GM21360 (cell line): ENCODE measurements around the gene CA7.
"Not testable (repeated sequence)": the region's sequence is repeated elsewhere in the genome, so short reads cannot be mapped to it uniquely, and the experiment has no call there.

Experiments used
- ATAC-seq: cut with Tn5 transposase; IDR thresholded peaks from one replicate; pipeline ENCODE4 v1.9.1; 2021; ENCODE audit warnings: mild to moderate bottlenecking, moderate library complexity; ENCODE audit not compliant: unreplicated experiment

The CA7 gene

DNA sequence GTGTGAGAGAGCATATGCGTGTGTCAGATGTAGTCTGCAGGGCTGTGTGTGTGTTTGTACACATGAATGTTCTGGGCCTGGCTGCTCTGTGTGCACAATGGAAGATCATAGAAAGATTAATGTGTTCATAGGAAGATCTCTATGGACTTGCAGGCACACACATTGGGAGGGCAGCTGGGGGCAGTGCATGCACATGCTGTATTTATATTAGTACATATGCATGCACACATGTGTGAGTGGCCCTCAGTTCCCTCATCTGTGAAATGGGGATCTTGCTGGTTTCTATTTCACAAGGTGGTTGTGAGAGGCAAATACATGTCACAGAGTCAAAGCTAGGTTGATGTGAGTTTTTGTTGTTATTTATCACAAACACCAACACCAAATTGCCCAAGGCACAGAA, 2.1 kb downstream of the CA7 start:
- no peak for ATAC-seq

DNA sequence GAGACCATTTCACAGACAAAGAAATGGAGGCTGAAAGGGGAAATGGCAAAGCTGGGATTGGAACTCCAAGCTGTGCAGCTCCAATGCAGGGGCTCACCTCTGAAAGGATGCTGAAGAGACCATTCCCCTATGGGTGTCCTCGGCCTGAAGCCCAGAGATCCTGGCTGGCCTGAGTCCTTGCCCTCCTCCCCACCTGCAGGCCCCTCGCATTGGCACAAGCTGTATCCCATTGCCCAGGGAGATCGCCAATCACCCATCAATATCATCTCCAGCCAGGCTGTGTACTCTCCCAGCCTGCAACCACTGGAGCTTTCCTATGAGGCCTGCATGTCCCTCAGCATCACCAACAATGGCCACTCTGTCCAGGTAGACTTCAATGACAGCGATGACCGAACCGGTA, 2.6 kb downstream of the CA7 start:
- ATAC-seq: no peak

DNA sequence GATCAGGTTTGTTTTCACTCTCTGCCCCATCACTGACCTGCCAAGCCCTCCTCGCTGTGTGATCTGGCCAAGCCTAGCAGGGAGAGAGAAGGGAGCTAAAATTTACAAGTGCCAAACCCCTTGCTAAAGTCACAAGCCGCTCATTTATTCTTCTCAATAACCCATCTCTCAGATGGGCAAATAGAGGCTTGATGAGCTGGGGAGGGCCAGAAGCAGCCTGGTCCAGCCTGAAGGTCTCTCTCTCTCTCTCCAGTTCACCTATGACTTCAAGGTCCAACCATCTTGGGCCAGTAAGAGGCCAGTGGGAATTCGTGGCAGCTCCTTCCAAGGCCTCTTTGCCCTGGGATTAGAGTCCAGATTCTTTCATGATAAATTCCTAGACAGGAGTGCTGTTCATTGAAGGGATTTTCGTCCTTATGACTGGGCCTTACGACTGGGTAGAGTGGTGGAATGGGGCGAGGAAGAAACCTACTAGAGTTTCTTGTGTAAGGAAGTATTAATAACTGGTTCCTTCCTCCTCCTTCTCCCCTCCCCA, 3.4 kb downstream of the CA7 start:
- ATAC-seq: no peak

DNA sequence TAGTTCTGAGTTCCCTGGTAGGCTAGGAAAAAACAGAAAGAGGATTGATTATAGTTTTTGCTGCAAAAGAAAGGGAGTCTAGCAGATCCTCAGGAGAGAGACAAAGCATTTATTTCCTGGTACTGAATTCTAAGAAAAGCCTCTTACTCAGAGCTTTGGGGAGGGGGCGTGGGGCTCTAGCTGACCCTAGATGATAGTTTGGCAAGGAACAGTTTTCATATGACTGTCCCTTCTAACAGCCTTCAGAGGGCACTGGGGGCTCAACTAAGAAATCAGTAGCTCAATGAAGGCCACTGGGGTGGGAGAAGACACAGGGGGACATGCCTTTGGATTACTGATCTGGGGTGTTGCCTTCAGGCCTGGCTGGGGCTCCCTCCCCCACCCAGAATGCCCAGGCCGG, 4.0 kb downstream of the CA7 start:
- ATAC-seq: no peak

DNA sequence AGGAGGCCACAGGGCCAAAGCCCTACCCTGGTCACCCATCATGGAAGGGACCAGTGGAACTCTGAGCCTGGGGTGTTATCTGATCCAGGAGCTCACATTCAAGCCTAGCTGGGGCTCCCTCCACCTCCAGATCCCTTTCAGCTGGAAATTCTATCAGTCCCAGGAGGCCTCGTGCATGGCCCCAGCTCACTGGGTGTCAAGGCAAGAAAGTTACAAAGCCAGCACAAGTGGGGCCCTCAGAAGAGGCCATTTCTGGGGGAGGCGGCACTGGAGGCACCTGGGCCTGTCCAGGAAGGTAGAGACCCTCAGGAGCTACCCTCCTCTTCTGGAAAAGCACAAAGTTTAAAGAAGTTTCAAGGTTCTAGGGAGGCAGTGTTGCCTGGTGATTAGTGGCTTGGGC, 4.8 kb downstream of the CA7 start:
- no peak for ATAC-seq

DNA sequence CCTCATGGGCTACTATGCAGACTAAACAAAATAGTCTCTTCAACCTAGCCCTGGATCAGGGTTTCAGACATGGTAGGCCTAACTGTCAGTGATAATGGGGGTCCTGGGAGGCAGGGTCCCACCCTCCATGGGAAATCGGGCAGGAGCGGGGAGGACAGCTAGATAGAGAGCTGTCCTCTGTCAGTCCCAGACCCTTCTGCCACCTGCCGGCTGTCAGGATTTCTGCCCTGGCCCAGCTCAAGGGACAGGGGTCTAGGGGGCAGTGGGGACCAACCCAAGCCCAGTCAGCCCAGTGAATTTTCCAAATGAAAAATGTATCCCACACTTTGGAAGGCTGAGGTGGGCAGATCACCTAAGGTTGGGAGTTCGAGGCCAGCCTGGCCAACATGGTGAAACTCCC, 5.3 kb downstream of the CA7 start:
- ATAC-seq: no peak

DNA sequence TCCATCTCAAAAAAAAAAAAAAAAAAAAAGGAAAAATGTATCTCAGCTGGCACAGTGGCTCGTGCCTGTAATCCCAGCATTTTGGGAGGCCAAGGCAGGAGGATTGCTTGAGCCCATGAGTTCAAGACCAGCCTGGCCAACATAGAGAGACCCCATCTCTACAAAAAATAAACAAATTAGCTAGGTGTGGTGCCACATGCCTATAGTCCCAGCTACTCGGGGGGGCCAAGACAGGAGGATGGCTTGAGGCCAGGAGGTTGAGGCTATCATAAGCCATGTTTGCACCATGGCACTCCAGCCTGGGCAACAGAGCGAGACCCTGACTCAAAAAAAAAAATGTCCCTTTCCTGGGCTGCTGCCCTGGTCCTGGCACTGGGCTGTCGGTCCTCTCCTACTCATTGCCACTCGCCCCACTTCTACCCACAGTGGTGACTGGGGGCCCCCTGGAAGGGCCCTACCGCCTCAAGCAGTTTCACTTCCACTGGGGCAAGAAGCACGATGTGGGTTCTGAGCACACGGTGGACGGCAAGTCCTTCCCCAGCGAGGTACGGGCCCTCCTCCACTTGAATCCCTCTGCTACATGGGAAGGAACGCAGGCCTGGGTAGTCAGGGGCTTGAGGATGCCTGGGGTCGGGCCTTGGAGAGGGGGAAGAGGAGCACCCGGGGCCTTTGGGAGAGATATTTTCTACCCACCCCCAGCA, 6.1 kb downstream of the CA7 start:
- no peak for ATAC-seq

DNA sequence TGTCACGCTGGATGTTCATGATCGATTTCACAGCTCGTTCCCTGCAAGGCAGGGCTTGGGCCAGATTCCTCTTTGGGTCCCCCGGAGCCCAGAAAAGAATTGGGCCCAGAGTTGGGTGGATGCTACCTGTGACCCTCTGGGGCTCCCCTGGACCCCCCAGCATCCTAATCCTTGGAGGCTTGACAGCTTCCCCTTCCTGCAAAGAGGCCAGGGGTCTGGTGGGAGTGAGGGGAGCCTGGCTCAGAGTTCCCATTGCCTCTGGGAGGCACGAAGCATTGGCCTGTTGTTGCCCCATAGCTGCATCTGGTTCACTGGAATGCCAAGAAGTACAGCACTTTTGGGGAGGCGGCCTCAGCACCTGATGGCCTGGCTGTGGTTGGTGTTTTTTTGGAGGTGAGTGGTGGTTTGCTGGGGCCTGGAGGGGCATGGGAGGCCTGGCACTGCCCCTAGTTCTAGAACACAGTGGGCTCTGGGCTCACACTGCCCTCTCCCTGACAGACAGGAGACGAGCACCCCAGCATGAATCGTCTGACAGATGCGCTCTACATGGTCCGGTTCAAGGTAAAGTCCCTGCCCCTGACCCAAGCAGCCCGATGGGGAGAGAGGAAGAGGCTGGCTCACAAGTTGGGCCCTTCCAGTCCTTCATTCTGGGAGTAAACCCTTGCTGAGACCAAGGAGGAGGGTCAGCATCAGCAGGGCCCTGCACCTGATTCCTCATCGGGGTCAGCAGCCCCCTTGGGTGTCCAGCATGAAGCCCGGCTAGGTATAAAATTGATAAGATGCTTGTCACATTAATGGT, 7.2 kb downstream of the CA7 start:
- no peak for ATAC-seq

DNA sequence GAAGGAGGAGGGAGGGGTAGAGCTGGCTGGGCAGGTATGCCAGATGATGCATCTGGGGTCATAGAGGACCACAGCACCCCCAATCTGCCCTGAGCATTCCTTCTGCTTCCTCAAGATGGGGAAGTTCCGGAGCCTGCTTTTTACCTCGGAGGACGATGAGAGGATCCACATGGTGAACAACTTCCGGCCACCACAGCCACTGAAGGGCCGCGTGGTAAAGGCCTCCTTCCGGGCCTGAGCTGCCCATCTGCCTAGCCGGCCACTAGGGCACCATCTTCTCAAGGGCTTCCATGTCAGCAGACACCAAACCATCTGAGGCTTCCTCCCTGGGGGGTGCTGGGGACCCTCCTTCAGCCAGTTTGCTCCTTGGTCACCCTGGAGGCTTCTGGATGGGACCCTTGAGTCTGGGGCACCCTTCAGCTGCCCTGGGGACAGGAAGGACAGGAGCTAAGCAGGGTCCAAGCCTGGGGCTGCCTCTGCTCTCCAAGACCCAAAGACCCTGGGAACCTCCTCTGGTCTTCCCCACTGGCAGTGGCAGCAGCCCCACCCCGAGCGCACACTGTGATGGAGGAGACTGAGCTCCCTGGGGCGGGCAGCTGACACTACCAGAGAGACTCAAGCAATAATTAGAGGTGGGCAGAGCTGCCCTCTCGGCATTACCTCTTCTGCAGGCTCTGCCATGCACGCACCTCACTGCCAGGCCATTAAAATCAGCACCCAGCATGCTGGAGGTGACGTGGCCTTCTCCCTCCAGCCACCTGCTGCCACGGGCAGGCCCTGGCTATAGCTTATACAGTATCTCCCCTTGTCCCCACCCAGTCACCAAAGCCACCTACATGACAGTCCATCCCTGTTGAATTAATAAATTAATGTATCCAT, 9.3 kb downstream of the CA7 start:
- ATAC-seq: no peak

DNA sequence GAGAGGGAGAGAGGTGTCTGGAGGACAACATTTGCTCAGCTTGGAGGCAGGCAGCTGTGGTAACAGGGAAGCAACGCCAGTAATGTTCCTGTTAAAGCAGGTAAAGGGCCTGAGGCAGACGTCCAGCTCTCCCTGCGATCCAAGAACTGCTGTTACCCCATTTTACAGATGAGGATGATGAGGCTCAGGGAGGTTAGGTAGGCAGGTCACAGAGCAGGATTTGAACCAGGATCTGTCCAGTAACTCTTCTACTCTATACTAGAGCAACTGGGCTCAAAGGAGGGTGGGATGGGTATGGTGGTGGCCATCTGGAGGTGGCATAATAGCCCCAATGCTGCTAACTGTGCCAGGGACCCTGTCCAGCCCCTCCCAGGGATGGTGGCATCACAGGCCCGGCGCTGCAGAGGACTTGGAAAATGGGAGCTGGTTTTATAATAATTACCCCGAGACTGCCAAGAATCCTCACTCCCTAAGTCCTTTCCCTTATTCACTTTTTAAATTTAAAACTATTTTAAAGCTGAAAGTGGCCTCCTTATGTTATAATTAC, 12.0 kb downstream of the CA7 start:
- ATAC-seq: no peak

DNA sequence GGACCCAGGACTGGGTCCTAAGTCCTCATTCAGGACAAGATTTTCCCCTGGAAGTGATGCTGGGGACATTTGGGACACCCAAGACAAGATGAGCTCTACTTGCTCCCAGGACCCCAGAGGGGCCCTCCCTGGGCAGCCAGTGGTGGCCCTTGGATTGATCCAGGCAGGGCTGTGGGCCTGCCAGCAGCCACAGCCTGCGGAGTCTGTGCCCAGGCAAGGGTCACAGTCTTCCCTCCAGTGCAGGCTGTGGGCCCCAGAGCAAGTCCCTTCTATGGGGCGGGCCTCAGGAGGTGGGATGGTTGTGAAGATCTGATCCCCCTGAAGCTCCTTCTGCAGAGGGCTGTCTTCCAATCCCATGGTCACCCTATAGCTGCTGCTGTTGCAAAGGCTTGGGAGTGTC, 12.6 kb downstream of the CA7 start:
- no peak for ATAC-seq

DNA sequence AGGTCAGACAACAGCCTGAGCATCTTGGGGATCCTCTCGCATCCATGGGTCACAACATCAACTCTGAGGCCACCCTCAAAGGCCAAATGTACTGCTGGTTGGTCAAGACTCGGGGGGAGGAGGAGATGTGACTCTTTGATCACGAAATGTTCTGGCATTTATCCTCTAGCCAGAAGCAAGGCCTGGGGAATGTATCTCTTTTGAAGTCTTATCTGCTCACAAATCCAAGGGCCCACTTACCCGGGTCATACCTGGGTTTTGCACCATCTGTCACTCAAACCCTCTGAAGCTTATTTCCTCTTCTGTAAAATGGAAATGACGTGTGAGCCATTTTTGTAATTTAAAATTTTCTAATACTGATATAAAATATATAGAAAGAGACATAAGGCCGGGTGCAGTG, 13.2 kb downstream of the CA7 start:
- no peak for ATAC-seq

DNA sequence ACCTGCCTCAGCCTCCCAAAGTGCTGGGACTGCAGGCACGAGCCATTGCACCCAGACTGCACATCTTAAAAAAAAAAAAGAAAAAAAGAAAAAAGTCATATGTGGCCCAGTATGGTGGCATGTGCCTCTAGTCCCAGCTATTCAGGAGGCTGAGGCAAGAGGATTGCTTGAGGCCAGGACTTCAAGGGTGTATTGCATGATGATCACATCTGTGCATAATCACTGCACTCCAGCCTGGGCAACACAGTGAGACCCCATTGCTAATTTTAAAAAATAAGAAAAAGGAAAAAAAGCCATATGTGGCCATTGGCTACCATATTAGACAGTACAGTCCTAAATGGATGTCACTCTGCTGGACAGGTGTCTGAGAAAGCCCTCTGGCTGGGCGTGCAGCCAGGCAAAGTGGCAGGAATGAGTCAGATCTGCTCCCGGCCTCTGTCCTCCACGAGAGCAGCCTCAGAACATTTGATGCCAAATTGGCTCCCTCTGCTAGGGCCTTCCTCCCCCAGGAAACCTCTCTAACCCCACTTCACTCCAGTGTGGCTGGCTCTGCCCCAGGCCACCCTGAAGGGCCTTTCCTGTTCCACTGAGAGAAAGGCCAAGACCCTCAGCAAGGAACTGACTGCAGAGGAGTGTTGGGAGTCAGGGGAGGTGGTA, 14.7 kb downstream of the CA7 start:
- no peak for ATAC-seq

DNA sequence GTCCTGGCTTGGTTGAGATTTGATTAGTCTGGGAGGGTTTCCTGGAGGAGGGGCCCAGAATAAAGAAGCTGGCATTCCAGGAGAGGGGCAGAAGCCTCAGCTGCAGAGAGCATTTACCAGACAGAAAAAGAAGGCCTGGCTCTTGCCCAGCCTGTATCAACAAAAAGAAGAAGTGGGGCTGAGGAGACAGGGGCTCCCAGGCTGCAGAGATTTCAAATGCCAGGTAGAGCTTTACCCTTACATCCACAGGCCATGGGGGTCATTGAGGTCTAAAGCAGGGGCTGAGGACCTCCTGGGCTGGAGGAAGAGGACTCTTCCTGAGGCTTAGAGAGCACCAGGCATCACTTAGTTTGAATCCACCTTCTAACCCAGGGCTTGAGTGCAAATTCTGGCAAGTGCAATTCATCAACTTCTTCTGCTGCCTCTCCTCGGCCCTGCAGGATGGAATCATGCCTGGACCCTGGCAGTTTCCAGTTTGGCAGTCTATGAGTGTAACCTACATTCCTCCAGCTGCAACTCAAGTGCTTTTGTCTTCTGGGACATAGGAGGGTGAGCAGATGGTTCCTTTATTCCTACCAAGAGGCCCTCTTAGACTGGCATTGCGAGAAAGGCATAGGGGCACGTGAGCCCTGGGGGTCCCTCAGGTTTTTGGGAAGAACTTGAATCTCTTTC, 15.3 kb downstream of the CA7 start:
- ATAC-seq: no peak

DNA sequence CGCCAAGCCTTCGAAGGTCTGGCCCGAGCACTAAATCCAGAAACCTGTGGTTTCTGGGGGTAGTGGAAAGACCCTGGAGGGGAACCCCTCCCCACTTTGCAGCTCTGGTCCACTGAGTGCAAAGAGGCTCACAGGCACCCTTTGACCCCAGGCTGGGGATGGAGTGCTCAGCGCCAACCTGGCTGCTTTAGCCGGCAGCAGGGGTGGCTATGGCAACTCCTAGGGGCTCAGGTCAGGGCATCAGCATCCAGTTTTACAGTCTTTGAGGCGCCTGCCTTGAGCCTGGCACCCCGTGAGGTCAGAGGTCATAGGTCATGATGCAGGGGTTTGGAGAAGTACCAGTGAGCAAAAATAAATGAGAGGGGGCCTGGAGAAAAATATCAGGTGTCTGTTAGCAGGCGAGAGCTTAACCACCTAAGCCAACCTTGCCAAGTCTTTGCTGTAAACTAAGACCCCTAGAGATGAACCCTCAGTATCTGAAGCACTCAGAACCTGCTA, 17.9 kb downstream of the CA7 start:
- ATAC-seq: no peak

DNA sequence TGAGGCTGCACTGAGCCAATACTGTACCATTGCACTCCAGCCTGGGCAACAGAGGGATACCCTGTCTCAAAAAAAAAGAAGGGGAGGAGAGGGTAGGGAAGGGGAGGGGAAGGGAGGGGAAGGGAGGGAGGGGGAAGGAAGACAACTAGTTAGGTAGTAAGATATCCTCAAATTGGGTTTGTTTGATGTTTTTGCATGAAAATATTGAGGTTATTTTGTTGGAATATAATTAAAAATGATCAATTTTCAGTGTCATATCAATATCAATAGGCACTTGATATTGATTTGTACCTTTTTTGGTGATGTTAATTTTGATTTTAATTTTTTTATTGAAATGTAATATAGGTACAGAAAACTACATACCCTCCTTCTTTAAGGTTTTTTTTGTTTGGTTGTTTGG, 19.5 kb downstream of the CA7 start:
- ATAC-seq: no peak

DNA sequence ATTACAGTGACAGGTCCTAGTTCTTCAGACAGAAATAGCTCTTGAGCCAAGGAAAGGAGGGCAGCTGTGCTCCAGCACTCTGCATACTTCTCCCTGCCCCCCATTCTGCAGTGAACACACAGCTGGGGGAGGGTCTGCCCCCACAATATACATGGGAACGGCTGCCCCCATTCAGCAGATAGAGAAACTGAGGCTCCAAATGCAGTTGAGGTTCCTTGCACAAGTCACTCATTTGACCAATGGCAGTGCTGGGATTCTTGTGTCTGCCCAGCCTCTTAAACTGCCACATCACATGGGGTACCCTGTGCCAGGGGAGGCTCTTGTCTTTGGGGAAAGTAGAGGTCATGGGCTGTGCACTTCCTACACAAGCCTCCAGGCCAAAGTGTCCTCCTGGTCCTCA, 25.2 kb downstream of the CA7 start:
- ATAC-seq: no peak

DNA sequence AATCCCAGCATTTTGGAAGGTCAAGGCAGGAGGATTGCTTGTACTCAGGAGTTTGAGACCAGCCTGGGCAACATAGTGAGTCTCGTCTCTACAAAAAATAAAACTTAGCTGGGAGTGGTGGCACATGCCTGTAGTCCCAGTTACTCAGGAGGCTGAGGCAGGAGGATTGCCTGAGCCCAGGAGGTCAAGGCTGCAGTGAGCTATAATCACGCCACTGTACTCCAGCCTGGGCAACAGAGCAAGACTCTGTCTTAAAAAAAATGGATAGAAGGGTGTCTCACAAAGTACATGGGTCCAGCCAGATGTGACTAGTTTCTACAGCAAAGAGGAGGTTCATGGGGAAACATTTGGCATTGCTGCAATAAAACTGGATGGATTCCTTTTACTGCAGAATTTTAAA, 27.1 kb downstream of the CA7 start:
- ATAC-seq: not testable (repeated sequence)

DNA sequence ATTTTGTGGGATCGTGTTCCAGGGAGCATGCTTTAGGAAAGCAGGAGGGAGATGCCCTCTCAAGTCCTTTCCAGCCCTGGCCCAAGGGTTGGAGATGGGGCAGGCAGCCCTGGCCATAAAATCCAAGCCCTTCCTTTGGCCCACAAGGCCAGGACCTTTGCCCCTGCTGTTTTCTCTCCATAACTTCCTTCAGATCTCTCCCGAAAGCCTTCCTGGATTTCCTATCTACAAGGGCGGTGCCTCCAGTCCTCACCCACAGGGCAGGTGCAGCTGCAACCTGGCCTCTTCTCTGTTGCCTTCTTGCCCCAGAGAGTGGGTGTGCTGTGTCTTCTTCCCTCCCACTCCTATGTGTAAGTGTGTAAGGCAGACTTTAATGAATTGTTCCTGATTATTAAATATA, 27.6 kb downstream of the CA7 start:
- ATAC-seq: no peak

DNA sequence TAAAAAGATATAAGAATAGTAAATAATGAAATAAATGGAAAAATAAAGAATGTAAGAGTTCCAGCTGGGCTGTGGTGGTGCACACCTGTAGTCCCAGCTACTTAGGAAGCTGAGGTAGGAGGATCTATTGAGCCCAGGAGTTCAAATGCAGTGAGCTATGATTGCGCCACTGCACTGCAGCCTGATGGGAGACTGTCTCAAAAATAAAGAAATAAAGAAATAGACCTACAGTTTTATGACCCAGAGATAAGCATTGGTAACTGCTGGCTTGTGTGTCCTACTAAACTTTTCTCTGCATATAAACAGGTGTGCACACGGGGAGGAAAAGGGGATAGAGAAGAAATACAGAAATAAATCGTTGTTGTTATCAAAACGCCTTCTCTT, 28.3 kb downstream of the CA7 start:
- no peak for ATAC-seq
